SU-DHL-6 (cell line): ENCODE data around the gene MTHFD2.

Experiments
- H2AFZ ChIP-seq: fragments of 200-600 bp; sonication (generic); 2 replicates; pipeline ENCODE4 v1.6.1; 2014; ENCODE audit warnings: low read depth, mild to moderate bottlenecking, moderate library complexity, mixed read lengths, antibody characterized with exemption, low read length; ENCODE audit not compliant: severe bottlenecking
- H3F3A ChIP-seq: fragments of 200-600 bp; shearing (Covaris generic); 2 replicates; pipeline ENCODE4 v1.6.0; 2016; ENCODE audit warnings: antibody characterized with exemption, mild to moderate bottlenecking; ENCODE audit not compliant: insufficient read depth
- H3K27ac ChIP-seq: fragments of 200-600 bp; sonication (generic); 2 replicates; pipeline ENCODE4 v1.5.1; 2016; ENCODE audit warnings: low read depth, mild to moderate bottlenecking, low read length, moderate library complexity, mixed read lengths
- H3K27me3 ChIP-seq: fragments of 200-600 bp; sonication (generic), shearing (Covaris generic); 2 replicates; pipeline ENCODE4 v1.6.0; 2014; ENCODE audit warnings: mild to moderate bottlenecking, low read length
- H3K36me3 ChIP-seq: fragments of 200-600 bp; sonication (generic); 2 replicates; pipeline ENCODE4 v1.6.1; 2014; ENCODE audit warnings: mild to moderate bottlenecking, low read length, mixed read lengths
- H3K4me2 ChIP-seq: fragments of 300-600, 200-600 bp; shearing (Covaris generic), sonication (generic); 2 replicates; pipeline ENCODE4 v1.6.0; 2014; ENCODE audit warnings: low read length, low read depth, mild to moderate bottlenecking; ENCODE audit not compliant: poor library complexity, severe bottlenecking
- H3K4me3 ChIP-seq: fragments of 200-600 bp; sonication (generic); 2 replicates; pipeline ENCODE4 v1.5.1; 2014; ENCODE audit warnings: antibody characterized with exemption, low read length, mild to moderate bottlenecking, mixed read lengths; ENCODE audit not compliant: insufficient read depth, poor library complexity, severe bottlenecking
- H3K79me2 ChIP-seq: fragments of 200-600 bp; sonication (generic); 2 replicates; pipeline ENCODE4 v1.6.1; 2014; ENCODE audit warnings: mild to moderate bottlenecking, low read length, moderate library complexity; ENCODE audit not compliant: insufficient read depth
- H3K9ac ChIP-seq: fragments of 200-600 bp; sonication (generic); 2 replicates; pipeline ENCODE4 v1.7.0; 2014; ENCODE audit warnings: mild to moderate bottlenecking, low read length
- H3K9me2 ChIP-seq: fragments of 200-600 bp; sonication (generic); replicated peaks from 2 replicates; pipeline ENCODE4 v1.6.1; 2014; ENCODE audit warnings: low read length; ENCODE audit not compliant: insufficient read depth
- H3K9me3 ChIP-seq: fragments of 200-600 bp; sonication (generic); 2 replicates; pipeline ENCODE4 v1.6.1; 2014; ENCODE audit warnings: low read length, mixed read lengths; ENCODE audit not compliant: insufficient read depth
- H4K20me1 ChIP-seq: fragments of 200-600 bp; sonication (generic); 2 replicates; pipeline ENCODE4 v1.6.1; 2014; ENCODE audit warnings: low read depth, mild to moderate bottlenecking, antibody characterized with exemption, low read length, moderate library complexity, mixed read lengths
- CTCF ChIP-seq: fragments of 200-600 bp; sonication (generic); IDR thresholded peaks from one replicate; pipeline ENCODE4 v1.5.1; 2017; ENCODE audit warnings: antibody characterized with exemption, mild to moderate bottlenecking, low read length, moderate library complexity; ENCODE audit not compliant: insufficient read depth, poor library complexity, severe bottlenecking
- EZH2phosphoT487 ChIP-seq: fragments of 200-600 bp; sonication (generic), shearing (Covaris generic); conservative IDR thresholded peaks from 2 replicates; pipeline ENCODE4 v1.6.1; 2018; ENCODE audit warnings: mild to moderate bottlenecking, antibody characterized with exemption, low read length, moderate library complexity, mixed read lengths

MTHFD2 gene

GRCh38 chr2:74197049-74197448 is 1.4 kb upstream of the MTHFD2 start:
- Histone ChIP-seq H3K9ac (no peak overlapping the region), H2AFZ (peak overlapping the region; percentile 8), H3K4me2 (no peak overlapping the region), H3K4me3 (no peak overlapping the region), H3F3A (peaks cover 5% of the 10 kb centered on the region; the same call in 1 of the 2 replicates), H3K79me2 (peaks cover 35% of the 10 kb centered on the region), H3K27me3 (no peaks in the 10 kb centered on the region), H3K9me2 (no peaks in the 10 kb centered on the region), H4K20me1 (peaks cover 11% of the 10 kb centered on the region), H3K27ac (no peak overlapping the region), H3K36me3 (no peaks in the 10 kb centered on the region; the same call in 1 of the 2 replicates), H3K9me3 (no peaks in the 10 kb centered on the region)
- TF ChIP-seq CTCF, result no peak
- TF ChIP-seq EZH2phosphoT487, result no peak

- H3K79me2 ChIP-seq, result peaks cover 45% of the 10 kb centered on the region
- H3F3A ChIP-seq, result peaks cover 5% of the 10 kb centered on the region; the same call in 1 of the 2 replicates
- H3K27me3 ChIP-seq, result no peaks in the 10 kb centered on the region
- peak overlapping the region; percentile 95 for H3K9ac ChIP-seq
- H3K4me2 ChIP-seq, result peak overlapping the region; percentile 85
- no peaks in the 10 kb centered on the region for H3K9me2 ChIP-seq
- H3K27ac ChIP-seq, result peak overlapping the region; percentile 40; the same call in 1 of the 2 replicates
- peaks cover 15% of the 10 kb centered on the region for H4K20me1 ChIP-seq
- TF ChIP-seq CTCF (no peak), EZH2phosphoT487 (no peak)
- peak overlapping the region; percentile 79 for H2AFZ ChIP-seq
- H3K36me3 ChIP-seq, result peaks cover 3% of the 10 kb centered on the region; the same call in 1 of the 2 replicates
- H3K9me3 ChIP-seq, result no peaks in the 10 kb centered on the region
- peak overlapping the region; percentile 19 for H3K4me3 ChIP-seq
Measured at GRCh38 chr2:74198023-74198460, 373 bp upstream of the MTHFD2 start.

GRCh38 chr2:74199275-74199701 is 873 bp downstream of the MTHFD2 start:
- H3K27me3 ChIP-seq, result no peaks in the 10 kb centered on the region
- H3K79me2 ChIP-seq, result peaks cover 57% of the 10 kb centered on the region
- peaks cover 18% of the 10 kb centered on the region for H4K20me1 ChIP-seq
- peak overlapping the region; percentile 88 for H3K27ac ChIP-seq
- H3F3A ChIP-seq, result peaks cover 5% of the 10 kb centered on the region; the same call in 1 of the 2 replicates
- peaks cover 8% of the 10 kb centered on the region; the same call in 1 of the 2 replicates for H3K36me3 ChIP-seq
- H3K9me2 ChIP-seq, result no peaks in the 10 kb centered on the region
- H2AFZ ChIP-seq, result no peak overlapping the region
- peak overlapping the region; percentile 85 for H3K4me2 ChIP-seq
- no peaks in the 10 kb centered on the region for H3K9me3 ChIP-seq
- H3K4me3 ChIP-seq, result peak overlapping the region; percentile 89
- no peak for TF ChIP-seq CTCF
- TF ChIP-seq EZH2phosphoT487, result no peak
- peak overlapping the region; percentile 95 for H3K9ac ChIP-seq
